GM18951 (cell line): ENCODE measurements around the gene TLE2.
"Not testable (repeated sequence)": the region's sequence is repeated elsewhere in the genome, so short reads cannot be mapped to it uniquely, and the experiment has no call there.

Experiments
- POLR2A ChIP-seq: IDR thresholded peaks from 4 replicates; pipeline ENCODE4 v1.6.1; 2011; ENCODE audit warnings: mild to moderate bottlenecking; ENCODE audit not compliant: insufficient read length, insufficient read depth; ENCODE audit errors: extremely low read depth
- in situ Hi-C: fragments of 300-500 bp; cut with MboI; formaldehyde crosslinking; loops from one replicate; pipeline ENCODE4 v1.12.0; 2022; ENCODE audit warnings: low sequenced_read_pairs, mixed read lengths, inconsistent platforms; ENCODE audit not compliant: unreplicated experiment

TLE2 gene

DNA sequence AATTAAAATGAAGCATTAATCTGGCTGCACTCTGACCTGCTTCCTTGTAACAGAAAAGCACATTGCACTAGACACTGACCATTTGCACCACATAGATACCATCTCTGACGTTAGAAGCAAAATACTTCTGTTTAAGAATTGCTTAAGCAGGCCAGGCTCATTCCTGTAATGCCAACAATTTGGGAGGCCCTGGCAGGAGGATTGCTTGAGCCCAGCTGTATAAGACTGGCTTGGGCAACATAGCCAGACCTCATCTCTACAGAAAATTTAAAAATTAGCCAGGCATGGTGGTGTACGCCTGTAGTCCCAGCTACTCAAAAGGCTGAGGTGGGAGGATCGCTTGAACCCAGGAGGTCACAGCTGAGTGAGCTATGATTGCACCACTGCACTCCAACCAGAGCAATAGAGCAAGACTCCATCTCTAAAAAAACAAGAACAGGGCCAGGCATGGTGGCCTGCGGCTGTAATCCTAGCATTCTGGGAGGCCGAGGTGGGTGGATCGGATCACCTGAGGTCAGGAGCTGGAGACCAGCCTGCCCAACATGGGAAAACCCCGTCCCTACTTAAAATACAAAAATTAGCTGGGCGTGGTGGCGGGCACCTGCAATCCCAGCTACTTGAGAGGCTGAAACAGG is 58.8 kb downstream of the TLE2 start:
- in situ Hi-C loops, result no loop called here
- TF ChIP-seq POLR2A, result no peak

- no peak for TF ChIP-seq POLR2A
- in situ Hi-C loops, result no loop called here
Observed at GRCh38 chr19:2969104-2969504, 60.0 kb downstream of the TLE2 start.

DNA sequence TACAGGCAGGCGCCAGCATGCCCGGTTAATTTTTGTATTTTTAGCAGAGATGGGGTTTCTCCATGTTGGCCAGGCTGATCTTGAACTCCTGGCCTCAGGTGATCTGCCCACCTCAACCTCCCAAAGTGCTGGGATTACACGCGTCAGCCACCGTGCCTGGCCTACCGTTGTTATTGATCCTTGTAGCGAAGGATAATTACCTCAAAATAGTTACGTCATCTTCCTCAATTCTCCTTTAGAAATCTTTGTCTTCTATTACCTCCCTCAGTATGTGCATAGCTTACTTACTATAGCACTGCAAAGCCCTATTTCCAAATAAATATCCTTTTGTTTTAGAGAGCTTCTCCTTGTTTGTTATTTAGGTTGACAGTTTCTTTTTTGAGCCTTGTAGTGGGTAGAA is 61.1 kb downstream of the TLE2 start:
- TF ChIP-seq POLR2A, result no peak
- in situ Hi-C loops, result no loop called here

GRCh38 chr19:2964874-2965273 is 64.2 kb downstream of the TLE2 start:
- in situ Hi-C loops, result no loop called here
- no peak for TF ChIP-seq POLR2A

DNA sequence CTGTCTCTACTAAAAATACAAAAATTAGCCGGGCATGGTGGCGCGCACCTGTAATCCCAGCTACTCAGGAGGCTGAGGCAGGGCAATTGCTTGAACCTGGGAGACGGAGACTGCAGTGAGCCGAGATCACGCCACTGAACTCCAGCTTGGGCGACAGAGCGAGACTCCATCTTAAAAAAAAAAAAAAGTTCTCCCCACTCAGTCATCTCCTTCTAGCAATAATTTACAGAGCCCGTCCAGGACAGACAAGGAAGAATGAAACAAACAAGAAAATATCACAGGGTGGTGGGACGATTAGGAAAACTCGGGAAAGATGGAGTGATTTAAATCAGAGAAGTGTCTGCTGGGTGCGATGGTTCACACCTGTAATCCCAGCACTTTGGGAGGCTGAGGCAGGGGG is 65.4 kb downstream of the TLE2 start:
- in situ Hi-C loops, result not testable (repeated sequence)

DNA sequence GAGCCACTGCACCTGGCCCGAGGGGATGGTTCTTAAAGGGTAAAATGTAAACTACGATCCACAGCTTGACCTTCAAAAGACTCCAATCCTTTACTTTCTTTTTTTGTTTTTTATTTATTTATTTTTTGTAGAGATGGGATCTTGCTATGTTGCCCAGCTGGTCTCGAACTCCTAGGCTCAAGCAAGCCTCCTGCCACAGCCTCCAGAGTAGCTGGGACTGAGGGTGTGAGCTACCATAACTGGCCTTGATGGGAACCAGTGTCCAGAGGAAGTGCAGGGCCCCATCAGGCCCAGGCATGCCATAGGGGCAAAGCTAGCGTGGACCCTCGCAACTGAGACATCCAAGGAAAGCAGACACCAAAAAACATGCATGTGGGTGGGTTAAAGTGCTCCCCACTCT is 66.0 kb downstream of the TLE2 start:
- in situ Hi-C loops, result no loop called here
- TF ChIP-seq POLR2A, result no peak

- in situ Hi-C loops, result no loop called here
- no peak for TF ChIP-seq POLR2A
Observed at GRCh38 chr19:2962018-2962670, 66.9 kb downstream of the TLE2 start.

DNA sequence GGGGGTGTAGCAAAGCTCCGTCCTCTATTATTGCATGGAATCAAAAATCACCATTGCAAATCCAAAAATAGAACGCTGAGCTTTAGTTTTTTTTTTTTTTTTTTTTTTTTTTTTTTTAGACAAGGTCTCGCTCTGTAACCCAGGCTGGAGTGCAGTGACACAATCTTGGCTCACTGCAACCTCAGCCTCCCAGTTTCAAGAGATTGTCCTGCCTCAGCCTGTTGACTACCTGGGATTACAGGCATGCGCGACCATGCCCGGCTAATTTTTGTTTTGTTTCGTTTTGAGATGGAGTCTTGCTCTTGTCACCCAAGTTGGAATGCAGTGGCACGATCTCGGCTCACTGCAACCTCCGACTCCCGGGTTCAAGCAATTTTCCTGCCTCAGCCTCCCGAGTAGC is 69.0 kb downstream of the TLE2 start:
- no peak for TF ChIP-seq POLR2A
- in situ Hi-C loops, result no loop called here

- in situ Hi-C loops, result loop anchor here (10.0 kb wide), 1 partner anchor 148 kb away; no protein-coding TSS in a partner anchor
Observed at GRCh38 chr19:2957160-2957559, 71.9 kb downstream of the TLE2 start.

GRCh38 chr19:2952953-2953481 is 76.1 kb downstream of the TLE2 start:
- TF ChIP-seq POLR2A, result no peak
- in situ Hi-C loops, result loop anchor here (10.0 kb wide), 1 partner anchor 152 kb away; no protein-coding TSS in a partner anchor

More at GRCh38 chr19:2957160-2957559, 71.9 kb downstream of the TLE2 start:
- no peak for TF ChIP-seq POLR2A

DNA sequence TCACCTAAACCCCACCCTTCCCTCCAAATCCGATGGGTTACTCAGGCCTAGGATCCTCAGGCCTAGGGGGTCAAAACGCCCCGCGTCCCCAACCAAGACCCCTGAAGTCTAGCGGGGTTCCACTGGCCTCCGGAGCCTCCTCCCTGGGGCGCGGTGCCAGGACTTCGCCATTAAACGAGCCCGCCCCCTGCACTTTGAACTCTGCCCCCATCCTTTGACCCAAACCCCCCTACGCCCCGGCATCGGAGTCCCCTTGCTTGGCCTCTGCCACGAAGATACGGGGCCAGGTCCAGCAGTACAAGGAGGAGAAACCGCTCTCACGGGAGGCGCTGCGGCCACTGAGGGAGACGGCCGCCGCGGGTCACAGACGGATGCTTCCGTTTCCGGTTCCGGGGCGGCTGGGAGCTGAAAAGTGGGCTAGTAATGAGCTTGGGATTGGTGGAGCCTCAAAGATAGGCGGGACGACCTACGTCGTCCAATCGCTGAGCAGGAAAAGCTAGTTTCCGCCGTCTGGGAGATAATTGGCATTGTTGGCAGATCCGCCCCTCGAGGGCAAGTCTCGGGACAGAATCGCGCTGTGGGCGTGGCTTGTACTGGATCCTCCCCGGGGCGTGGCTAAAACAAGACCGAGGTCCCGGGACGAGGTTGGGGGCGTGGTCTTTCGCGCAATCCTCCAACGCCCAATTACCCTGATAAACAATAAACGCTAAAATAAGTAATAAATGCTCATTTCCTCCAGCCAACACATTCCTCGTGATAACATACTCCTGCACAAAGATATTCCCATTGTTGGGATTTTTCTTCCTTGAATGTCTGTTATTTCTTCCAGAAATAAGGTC is 78.6 kb downstream of the TLE2 start:
- in situ Hi-C loops, result loop anchor here (10.0 kb wide), 1 partner anchor 154 kb away; no protein-coding TSS in a partner anchor
- peak; percentile 96 for TF ChIP-seq POLR2A

GRCh38 chr19:2949939-2950285 is 79.2 kb downstream of the TLE2 start:
- no peak for TF ChIP-seq POLR2A
- in situ Hi-C loops, result loop anchor here (10.0 kb wide), 1 partner anchor 155 kb away; no protein-coding TSS in a partner anchor
